ENCODE measurements around the gene SPSB4. TPM values are rescaled to one million over a fixed set of nuclear protein-coding genes. Genes with fewer than 3 reads are reported as not detected.
A peak's percentile ranks its signal among the peaks of the same experiment; 100 is the strongest.

Gene SPSB4
- total RNA-seq, 1 experiment from 2014 or later = 0.05 TPM

GRCh38 chr3:141052201-141053069, 1.3 kb downstream of the SPSB4 start:
- in situ Hi-C loops (cut with HindIII; ENCODE audit: low pct_unique_long_range_greater_than_20kb, low sequenced_read_pairs) = no loop called here
- POLR2A ChIA-PET = no interaction called here
- CTCF ChIA-PET = no interaction called here

GRCh38 chr3:141055136-141055535, 4.0 kb downstream of the SPSB4 start:
- ChIA-PET CTCF (no interaction called here), POLR2A (no interaction called here)

More at GRCh38 chr3:141052201-141053069, 1.3 kb downstream of the SPSB4 start:
- Histone ChIP-seq H3K9me3 (ENCODE audit: control insufficient read depth, insufficient read depth, low read depth, low read length) (no peaks in the 10 kb centered on the region), H3K36me3 (ENCODE audit: control insufficient read depth, insufficient read depth, low read length) (no peaks in the 10 kb centered on the region), H3K4me1 (ENCODE audit: control insufficient read depth, insufficient read depth, low read length) (peaks cover 6% of the 10 kb centered on the region; the same call in 1 of the 2 replicates), H3K27me3 (ENCODE audit: control insufficient read depth, insufficient read depth, low read length) (peaks cover 50% of the 10 kb centered on the region), H3K27ac (ENCODE audit: low read length) (no peak overlapping the region), H3K4me3 (ENCODE audit: low read depth in 2 of 2, low read length in 2 of 2) (peak overlapping the region; percentile 14 to 18; a peak in 3 of 4 replicates)
- no TSS peak for BruUV-seq (replicated peaks)
- intact Hi-C loops (cut with micrococcal nuclease; ENCODE audit: unreplicated experiment) = no loop called here
- DNase-seq (ENCODE audit: low read depth, low spot score) (no peak), ATAC-seq (no peak)
- TF ChIP-seq TCF7L2 (IDR thresholded peaks at IDR 0.05; ENCODE audit: low read depth, low read length) = no peak
- no peak for TF ChIP-seq REST (IDR thresholded peaks at IDR 0.05; ENCODE audit: insufficient read depth in 1 of 2, low read depth in 2 of 2, low read length in 1 of 2)
- TF ChIP-seq SIN3A (IDR thresholded peaks at IDR 0.05; ENCODE audit: borderline replicate concordance, insufficient read depth, low read depth, low read length) = no peak
- TF ChIP-seq POLR2AphosphoS5 (IDR thresholded peaks at IDR 0.05; ENCODE audit: low read depth, low read length) = no peak
- no peak for TF ChIP-seq CTCF (IDR thresholded peaks at IDR 0.05)

More at GRCh38 chr3:141055136-141055535, 4.0 kb downstream of the SPSB4 start:
- ATAC-seq = no peak
- peaks cover 6% of the 10 kb centered on the region; the same call in 1 of the 2 replicates for H3K4me1 ChIP-seq (ENCODE audit: control insufficient read depth, insufficient read depth, low read length)
- TF ChIP-seq CTCF (IDR thresholded peaks at IDR 0.05) (no peak), POLR2AphosphoS5 (IDR thresholded peaks at IDR 0.05; ENCODE audit: low read depth, low read length) (no peak), REST (IDR thresholded peaks at IDR 0.05; ENCODE audit: insufficient read depth in 1 of 2, low read depth in 2 of 2, low read length in 1 of 2) (no peak), SIN3A (IDR thresholded peaks at IDR 0.05; ENCODE audit: borderline replicate concordance, insufficient read depth, low read depth, low read length) (no peak), TCF7L2 (IDR thresholded peaks at IDR 0.05; ENCODE audit: low read depth, low read length) (no peak)
- in situ Hi-C loops (cut with HindIII; ENCODE audit: low pct_unique_long_range_greater_than_20kb, low sequenced_read_pairs) = no loop called here
- intact Hi-C loops (cut with micrococcal nuclease; ENCODE audit: unreplicated experiment) = no loop called here
- H3K36me3 ChIP-seq (ENCODE audit: control insufficient read depth, insufficient read depth, low read length) = no peaks in the 10 kb centered on the region
- no peak overlapping the region for H3K4me3 ChIP-seq (ENCODE audit: low read depth in 2 of 2, low read length in 2 of 2)
- DNase-seq (ENCODE audit: low read depth, low spot score) = no peak
- H3K27me3 ChIP-seq (ENCODE audit: control insufficient read depth, insufficient read depth, low read length) = peaks cover 26% of the 10 kb centered on the region
- no peak overlapping the region for H3K27ac ChIP-seq (ENCODE audit: low read length)
- H3K9me3 ChIP-seq (ENCODE audit: control insufficient read depth, insufficient read depth, low read depth, low read length) = no peaks in the 10 kb centered on the region
- BruUV-seq (replicated peaks) = no TSS peak
